ENCODE results near the gene SHROOM4. TPM values are rescaled to one million over a fixed set of nuclear protein-coding genes. Genes with fewer than 3 reads are reported as not detected.

The SHROOM4 gene
- 39.0 and 47.0 TPM in 2 replicates for total RNA-seq

GRCh38 chrX:50813843-50814661, at the start of gene SHROOM4:
Gene SHROOM4 (minus strand): TSS chrX:50814194. CDS start chrX:50814018, 176 bp downstream.
- DNase-seq: peak; percentile 76

GRCh38 chrX:50863471-50863870, 49.5 kb upstream of the SHROOM4 start:
- no peak for DNase-seq

- no peak for DNase-seq
These were observed 46.5 kb upstream of the SHROOM4 start for GRCh38 chrX:50860518-50860917.

- no peak for DNase-seq
These were observed 44.6 kb upstream of the SHROOM4 start for GRCh38 chrX:50858548-50858947.

- no peak for DNase-seq
These were observed 39.4 kb upstream of the SHROOM4 start for GRCh38 chrX:50853399-50853798.

- DNase-seq: no peak
These were observed 38.5 kb upstream of the SHROOM4 start for GRCh38 chrX:50852524-50852923.

GRCh38 chrX:50842221-50842620, 28.2 kb upstream of the SHROOM4 start:
- no peak for DNase-seq

- DNase-seq: no peak
These were observed 25.7 kb upstream of the SHROOM4 start for GRCh38 chrX:50839730-50840129.

GRCh38 chrX:50838820-50839600, 25.0 kb upstream of the SHROOM4 start:
- DNase-seq: peak; percentile 89

- peak; percentile 47 for DNase-seq
These were observed 14.0 kb upstream of the SHROOM4 start for GRCh38 chrX:50827996-50828395.

- no peak for DNase-seq
These were observed 11.8 kb upstream of the SHROOM4 start for GRCh38 chrX:50825825-50826224.

GRCh38 chrX:50818986-50819385, 5.0 kb upstream of the SHROOM4 start:
- DNase-seq: no peak

- DNase-seq: peak; percentile 37
These were observed 1.1 kb upstream of the SHROOM4 start for GRCh38 chrX:50815120-50815519.

GRCh38 chrX:50814701-50815100, 707 bp upstream of the SHROOM4 start:
- peak; percentile 12 for DNase-seq

- peak; percentile 65 for DNase-seq
These were observed 775 bp downstream of the SHROOM4 start for GRCh38 chrX:50812995-50813842.

GRCh38 chrX:50805276-50805675, 8.7 kb downstream of the SHROOM4 start:
- DNase-seq: no peak

GRCh38 chrX:50801135-50801534, 12.9 kb downstream of the SHROOM4 start:
- DNase-seq: no peak

- DNase-seq: peak; percentile 72
These were observed 14.4 kb downstream of the SHROOM4 start for GRCh38 chrX:50799531-50799961.

- no peak for DNase-seq
These were observed 15.2 kb downstream of the SHROOM4 start for GRCh38 chrX:50798783-50799182.

GRCh38 chrX:50787099-50787498, 26.9 kb downstream of the SHROOM4 start:
- DNase-seq: no peak

GRCh38 chrX:50780144-50780543, 33.9 kb downstream of the SHROOM4 start:
- peak; percentile 4 for DNase-seq

GRCh38 chrX:50779694-50780093, 34.3 kb downstream of the SHROOM4 start:
- peak; percentile 48 for DNase-seq

- DNase-seq: no peak
These were observed 35.7 kb downstream of the SHROOM4 start for GRCh38 chrX:50778272-50778671.
